GM19043 (cell line): ENCODE results near the gene NUP210L.
"Not testable (repeated sequence)": the region's sequence is repeated elsewhere in the genome, so short reads cannot be mapped to it uniquely, and the experiment has no call there.

ENCODE experiments used
- ATAC-seq: cut with Tn5 transposase; IDR thresholded peaks from one replicate; pipeline ENCODE4 v1.9.1; 2021; ENCODE audit warnings: low read depth; ENCODE audit not compliant: unreplicated experiment

Gene NUP210L

DNA sequence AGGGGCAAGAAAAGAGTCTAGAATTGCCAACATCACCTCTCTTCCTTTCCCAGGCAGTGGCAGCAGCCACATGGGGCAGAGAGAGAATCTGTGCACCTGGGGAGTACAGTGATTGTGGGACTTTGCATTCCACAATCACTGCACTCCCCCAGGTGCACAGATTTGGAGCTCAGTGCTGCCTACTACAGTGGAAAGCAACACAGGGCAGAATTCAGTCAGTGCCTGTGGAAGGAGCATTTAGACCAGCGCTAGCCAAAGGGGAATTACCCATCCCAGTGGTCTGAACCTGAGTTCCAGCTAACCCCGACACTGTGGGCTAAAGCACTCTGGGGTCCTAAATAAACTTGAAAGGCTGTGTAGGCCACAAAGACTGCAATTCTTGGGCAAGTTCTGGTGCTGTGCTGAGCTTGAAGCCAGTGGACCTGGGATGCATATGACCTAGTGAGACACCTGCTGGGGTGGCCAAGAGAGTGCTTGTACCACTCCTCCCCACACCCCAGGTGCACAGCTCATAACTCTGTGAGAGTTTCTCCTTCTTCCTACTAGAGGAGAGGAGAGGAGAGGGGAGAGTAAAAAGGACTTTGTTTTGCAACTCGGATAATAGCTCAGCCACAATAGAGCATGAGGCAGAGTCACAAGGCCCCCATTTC lies 50.3 kb downstream of the NUP210L start:
- no peak for ATAC-seq

GRCh38 chr1:154100141-154100540 lies 54.7 kb downstream of the NUP210L start:
- ATAC-seq = not testable (repeated sequence)

DNA sequence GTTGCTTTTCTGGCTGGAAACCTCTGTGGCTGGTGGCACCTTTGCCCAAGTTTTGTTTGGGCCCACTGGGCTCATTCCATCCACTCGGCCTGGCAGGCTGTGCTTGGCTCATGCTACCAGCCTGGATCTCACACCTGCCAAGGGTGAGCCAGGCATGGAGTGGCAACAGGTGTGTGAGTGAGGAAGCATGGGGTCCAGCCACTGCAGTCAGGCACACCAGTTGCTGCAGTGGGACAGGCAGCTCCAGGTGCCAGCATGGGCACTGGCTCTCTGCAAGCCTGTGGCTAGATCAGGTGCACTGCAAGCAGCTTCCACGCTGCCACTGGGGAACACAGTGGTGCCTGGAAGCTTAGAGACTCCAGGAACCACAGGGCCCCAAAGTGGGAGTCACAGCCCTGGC lies 57.0 kb downstream of the NUP210L start:
- ATAC-seq = no peak

- ATAC-seq = no peak
Observed at GRCh38 chr1:154095456-154096060, 59.3 kb downstream of the NUP210L start.

GRCh38 chr1:154094411-154094810 lies 60.5 kb downstream of the NUP210L start:
- ATAC-seq = no peak

DNA sequence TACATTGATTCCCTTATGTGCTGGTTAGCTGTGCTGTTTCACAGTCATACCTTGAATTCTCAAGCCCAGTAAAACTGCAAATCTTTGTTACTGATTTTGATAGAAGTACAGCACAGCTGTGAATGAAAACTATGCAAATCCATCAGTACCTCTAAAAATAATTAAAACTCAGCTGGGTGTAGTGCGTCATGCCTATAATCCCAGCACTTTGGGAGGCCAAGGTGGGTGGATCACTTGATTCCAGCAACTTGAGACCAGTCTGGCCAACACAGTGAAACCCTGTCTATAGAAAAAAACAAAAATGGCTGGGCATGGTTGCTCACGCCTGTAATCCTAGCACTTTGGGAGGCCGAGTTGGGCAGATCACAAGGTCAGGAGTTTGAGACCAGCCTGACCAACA lies 61.2 kb downstream of the NUP210L start:
- no peak for ATAC-seq

DNA sequence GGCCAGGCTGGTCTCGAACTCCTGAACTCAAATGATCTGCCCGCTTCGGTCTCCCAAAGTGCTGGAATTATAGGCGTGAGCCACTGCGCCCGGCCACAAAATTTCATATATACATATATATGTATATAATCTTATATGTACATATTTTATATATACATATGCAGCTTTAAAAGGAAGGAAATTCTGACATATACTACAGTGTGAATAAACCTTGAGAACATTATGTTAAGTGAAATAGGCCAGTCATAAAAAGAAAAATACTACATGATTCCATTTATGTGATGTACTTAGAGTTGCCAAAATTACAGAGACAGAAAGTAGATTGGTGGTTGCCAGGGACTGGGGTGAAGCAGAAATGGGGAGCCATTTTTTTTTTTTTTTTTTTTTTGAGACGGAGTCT lies 63.2 kb downstream of the NUP210L start:
- no peak for ATAC-seq

DNA sequence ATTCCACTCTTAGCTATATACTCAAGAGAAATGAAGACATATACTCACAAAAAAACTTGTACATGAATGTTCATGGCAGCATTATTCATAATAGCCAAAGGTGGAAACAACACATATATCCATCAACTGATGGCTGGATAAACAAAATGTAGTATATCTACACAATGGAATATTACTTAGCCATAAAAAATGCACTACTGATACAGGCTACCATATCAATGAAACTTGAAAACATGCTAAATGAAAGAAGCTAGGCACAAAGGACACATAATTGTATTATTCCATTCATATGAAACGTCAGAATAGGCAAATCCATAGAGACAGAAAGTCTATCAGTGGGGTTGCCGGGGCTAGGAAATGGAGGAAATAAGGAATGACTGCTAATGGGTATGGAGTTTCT lies 67.3 kb downstream of the NUP210L start:
- ATAC-seq = no peak

DNA sequence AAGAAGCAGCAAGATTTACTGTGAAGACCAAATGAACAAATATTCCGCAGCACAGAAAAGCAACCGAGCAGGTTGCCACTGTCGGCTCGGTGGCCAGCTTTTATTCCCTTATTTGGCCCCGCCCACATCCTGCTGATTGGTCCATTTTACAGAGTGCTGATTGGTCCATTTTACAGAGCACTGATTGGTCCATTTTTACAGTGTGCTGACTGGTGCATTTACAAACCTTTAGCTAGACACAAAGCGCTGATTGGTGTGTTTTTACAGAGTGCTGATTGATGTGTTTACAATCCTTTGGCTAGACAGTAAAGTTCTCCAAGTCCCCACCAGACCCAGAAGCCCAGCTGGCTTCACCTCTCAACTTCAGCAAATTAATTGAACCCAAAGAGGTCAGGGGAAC lies 71.8 kb downstream of the NUP210L start:
- ATAC-seq = not testable (repeated sequence)

GRCh38 chr1:154081386-154082126 lies 73.3 kb downstream of the NUP210L start:
- ATAC-seq = no peak

DNA sequence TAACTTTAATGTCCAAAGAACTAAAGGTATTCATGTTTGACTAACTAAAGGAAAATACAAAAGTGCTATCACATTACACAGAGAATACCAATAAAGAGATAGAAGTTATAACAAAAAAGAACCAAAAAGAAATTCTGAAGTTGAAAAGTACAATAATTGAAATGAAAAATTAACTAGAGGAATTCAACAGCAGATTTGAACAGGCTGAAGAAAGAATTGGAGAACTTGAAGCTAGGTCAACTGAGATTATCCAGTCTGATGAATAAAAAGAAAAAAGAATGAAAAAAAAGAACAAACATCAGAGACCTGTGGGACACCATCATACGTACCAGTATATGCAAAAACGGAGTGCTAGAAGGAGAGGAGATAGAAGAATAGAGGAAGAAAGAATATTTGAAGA lies 78.5 kb downstream of the NUP210L start:
- no peak for ATAC-seq

- no peak for ATAC-seq
Observed at GRCh38 chr1:154075746-154076145, 79.1 kb downstream of the NUP210L start.

GRCh38 chr1:154062309-154062708 lies 92.6 kb downstream of the NUP210L start:
- ATAC-seq = no peak

DNA sequence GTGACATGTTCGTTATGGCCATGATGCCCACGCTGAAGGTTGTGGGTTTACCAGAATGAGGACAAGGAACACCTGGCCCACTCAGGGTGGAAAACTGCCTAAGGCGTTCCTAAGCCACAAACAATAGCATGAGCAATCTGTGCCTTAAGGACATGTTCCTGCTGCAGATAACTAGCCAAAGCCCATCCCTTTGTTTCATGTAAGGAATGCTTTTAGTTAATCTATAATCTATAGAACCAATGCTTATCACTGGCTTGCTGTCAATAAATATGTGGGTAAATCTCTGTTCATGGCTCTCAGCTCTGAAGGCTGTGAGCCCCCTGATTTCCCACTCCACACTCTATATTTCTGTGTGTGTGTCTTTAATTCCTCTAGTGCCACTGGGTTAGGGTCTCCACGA lies 107.4 kb downstream of the NUP210L start:
- not testable (repeated sequence) for ATAC-seq

DNA sequence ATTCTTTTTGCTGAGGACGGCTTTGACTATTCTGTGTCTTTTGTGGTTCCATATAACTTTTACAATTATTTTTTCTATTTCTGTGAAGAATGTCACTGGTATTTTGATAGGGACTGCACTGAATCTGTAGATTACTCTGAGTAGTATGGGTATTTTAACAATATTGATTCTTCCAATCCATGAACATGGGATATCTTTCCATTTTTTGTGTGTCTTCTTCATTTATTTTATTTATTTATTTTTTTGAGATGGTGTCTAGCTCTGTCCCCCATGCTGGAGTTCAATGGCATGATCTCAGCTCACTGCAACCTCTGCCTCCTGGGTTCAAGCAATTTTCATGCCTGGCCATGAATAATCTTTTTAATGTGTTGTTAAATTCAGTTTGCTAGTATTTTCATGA lies 121.2 kb downstream of the NUP210L start:
- not testable (repeated sequence) for ATAC-seq

DNA sequence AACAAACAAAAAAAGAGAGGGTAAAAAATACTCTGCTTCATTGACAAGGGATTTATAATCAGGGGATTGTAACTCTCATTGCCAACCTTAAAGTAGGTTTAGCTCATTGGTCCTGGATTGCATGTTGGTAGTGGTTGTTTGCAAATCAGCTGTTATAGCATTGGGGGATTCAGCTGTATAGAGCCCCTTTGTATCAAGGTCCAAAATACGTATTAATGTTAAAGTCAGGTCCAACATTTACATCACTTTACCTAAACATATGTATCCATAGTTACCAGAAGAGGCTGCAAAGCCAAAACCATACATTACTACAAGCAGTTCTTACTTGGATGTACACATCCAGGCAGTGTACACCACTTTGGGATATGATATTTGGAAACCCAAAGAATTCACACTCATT lies 134.9 kb downstream of the NUP210L start:
- no peak for ATAC-seq

DNA sequence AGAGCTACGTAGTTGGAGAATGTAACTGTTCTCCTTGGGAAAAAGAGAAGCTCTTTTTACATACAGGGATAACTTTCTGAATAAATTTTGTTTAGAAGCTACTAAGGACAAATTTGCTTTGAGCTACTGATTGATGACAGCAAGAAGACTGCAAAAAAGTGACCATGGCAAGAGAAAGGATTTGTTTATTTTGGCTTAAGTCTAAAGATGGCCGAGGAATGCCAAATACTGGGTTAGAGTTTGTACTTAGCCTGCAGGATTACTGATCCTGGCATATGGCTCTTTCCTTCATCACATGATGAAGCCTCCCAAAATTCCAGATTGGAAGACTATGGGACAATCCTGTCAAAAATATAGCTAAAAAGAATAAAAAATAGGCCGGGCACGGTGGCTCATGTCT lies 135.6 kb downstream of the NUP210L start:
- no peak for ATAC-seq

DNA sequence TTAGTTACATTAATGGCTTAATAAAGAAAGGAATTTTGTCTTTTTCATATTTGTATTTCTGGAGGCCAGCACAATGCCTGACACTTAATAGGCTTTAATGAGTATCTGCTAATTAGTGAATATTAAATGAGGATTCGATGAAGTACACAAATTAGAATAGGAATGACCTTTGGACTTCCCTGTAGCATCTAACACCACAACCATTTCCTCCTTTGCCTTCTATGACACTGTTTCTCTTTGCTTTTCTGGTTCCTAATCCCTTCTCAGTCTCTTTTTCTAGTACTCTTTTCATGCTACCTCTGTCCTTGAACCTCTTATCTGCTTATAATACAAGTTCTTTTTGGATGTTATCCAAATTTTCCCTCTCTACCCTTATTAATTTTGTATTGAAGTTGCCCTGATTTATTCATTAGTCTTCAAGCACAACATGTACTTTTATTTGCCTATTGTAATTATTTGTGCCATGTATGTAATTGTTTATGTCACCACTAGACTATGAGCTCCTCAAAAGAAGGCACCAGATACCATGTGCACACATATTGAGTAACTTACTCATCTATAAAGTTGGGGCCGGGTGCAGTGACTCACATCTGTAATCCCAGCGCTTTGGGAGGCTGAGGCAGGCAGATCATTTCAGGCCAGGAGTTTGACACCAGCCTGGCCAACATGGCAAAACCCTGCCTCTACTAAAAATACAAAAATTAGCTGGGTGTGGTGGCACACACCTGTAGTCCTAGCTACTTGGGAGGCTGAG lies 140.5 kb downstream of the NUP210L start:
- ATAC-seq = no peak

- ATAC-seq = not testable (repeated sequence)
Observed at GRCh38 chr1:154012543-154012942, 142.3 kb downstream of the NUP210L start.

GRCh38 chr1:154012129-154012528 lies 142.7 kb downstream of the NUP210L start:
- no peak for ATAC-seq

- no peak for ATAC-seq
Observed at GRCh38 chr1:154006136-154006535, 148.7 kb downstream of the NUP210L start.
